SK-N-SH (cell line): ENCODE results near the gene APBA2. TPM values are rescaled to one million over a fixed set of nuclear protein-coding genes. Genes with fewer than 3 reads are reported as not detected.

Source experiments
- CTCF ChIA-PET: fragments of 300-600, 350-600 bp; formaldehyde crosslinking; extraction: SDS; loops from one replicate; lab custom pipeline; 2021; lab: Yijun Ruan, JAX
- POLR2A ChIA-PET: fragments of 350-600 bp; sonication (Branson Sonifier 250); formaldehyde crosslinking; extraction: SDS; loops from one replicate; lab custom pipeline; 2020; ENCODE audit warnings: antibody characterized with exemption, inconsistent platforms; lab: Yijun Ruan, JAX
- DNase-seq: peaks from one replicate; pipeline ENCODE4 v3.0.0; 2012
- H2AFZ ChIP-seq: fragments of 200-600 bp; sonication (generic); 2 replicates; pipeline ENCODE4 v1.8.1; 2016; ENCODE audit warnings: antibody characterized with exemption, mild to moderate bottlenecking, low read depth
- H3F3A ChIP-seq: fragments of 200-600 bp; sonication (generic); replicated peaks from 2 replicates; pipeline ENCODE3; 2016; ENCODE audit warnings: antibody characterized with exemption, mild to moderate bottlenecking; ENCODE audit not compliant: insufficient read depth
- H3K27ac ChIP-seq, 2 experiments: fragments of 200-500 bp in 1 of 2; fragments of 200-600 bp in 1 of 2; sonication (Bioruptor generic) in 1 of 2; sonication (generic), shearing (Covaris generic) in 1 of 2; 2 replicates each; pipeline versions ENCODE4 v1.5.1 to v1.6.1; 2014 to 2016; ENCODE audit warnings: low read depth in 2 of 2, inconsistent platforms in 1 of 2, low read length in 1 of 2, mild to moderate bottlenecking in 1 of 2, mixed read lengths in 1 of 2
- H3K27me3 ChIP-seq: fragments of 200-600 bp; sonication (generic), shearing (Covaris generic); 2 replicates; pipeline ENCODE4 v1.6.1; 2016; ENCODE audit warnings: mixed run types; ENCODE audit not compliant: insufficient read depth
- H3K36me3 ChIP-seq, 2 experiments: fragments of 200-500 bp in 1 of 2; fragments of 200-600 bp in 1 of 2; sonication (Bioruptor generic) in 1 of 2; sonication (generic) in 1 of 2; replicated peaks in 1 of 2; 2 replicates each; pipeline versions ENCODE3 to v1.5.1; 2014 to 2016; ENCODE audit warnings: low read length in 1 of 2, mild to moderate bottlenecking in 1 of 2; ENCODE audit not compliant: insufficient read depth in 2 of 2, control insufficient read depth in 1 of 2
- H3K4me1 ChIP-seq, 2 experiments: fragments of 200-500 bp in 1 of 2; fragments of 200-600 bp in 1 of 2; sonication (Bioruptor generic) in 1 of 2; sonication (generic), shearing (Covaris generic) in 1 of 2; 2 replicates each; pipeline versions ENCODE4 v1.5.1 to v1.6.1; 2014 to 2016; ENCODE audit warnings: low read depth in 1 of 2, low read length in 1 of 2, mixed run types in 1 of 2; ENCODE audit not compliant: insufficient read depth in 2 of 2, control insufficient read depth in 1 of 2
- H3K4me2 ChIP-seq: fragments of 200-600 bp; sonication (generic), shearing (Covaris generic); 2 replicates; pipeline ENCODE4 v1.6.1; 2017; ENCODE audit warnings: mixed run types
- H3K4me3 ChIP-seq, 2 experiments: fragments of 200-500 bp in 1 of 2; fragments of 200-600 bp in 1 of 2; sonication (Bioruptor generic) in 1 of 2; sonication (generic), shearing (Covaris generic) in 1 of 2; 2 replicates each; pipeline versions ENCODE4 v1.5.1 to v1.8.1; 2014 to 2016; ENCODE audit warnings: low read depth in 2 of 2, inconsistent platforms in 1 of 2, low read length in 1 of 2, mild to moderate bottlenecking in 1 of 2, mixed read lengths in 1 of 2, moderate library complexity in 1 of 2
- H3K79me2 ChIP-seq: fragments of 200-600 bp; sonication (generic); 2 replicates; pipeline ENCODE4 v1.8.1; 2017; ENCODE audit warnings: mild to moderate bottlenecking; ENCODE audit not compliant: insufficient read depth
- H3K9ac ChIP-seq: fragments of 200-600 bp; sonication (generic); 2 replicates; pipeline ENCODE4 v1.6.1; 2017; ENCODE audit warnings: mixed run types
- H3K9me2 ChIP-seq: fragments of 200-600 bp; sonication (generic); 2 replicates; pipeline ENCODE4 v1.6.1; 2017; ENCODE audit warnings: mixed run types
- H3K9me3 ChIP-seq: fragments of 200-600 bp; sonication (generic); 2 replicates; pipeline ENCODE4 v1.6.1; 2017; ENCODE audit warnings: mixed run types, mild to moderate bottlenecking, moderate library complexity
- H4K20me1 ChIP-seq: fragments of 200-600 bp; sonication (generic); 2 replicates; pipeline ENCODE4 v1.6.1; 2017; ENCODE audit warnings: mild to moderate bottlenecking, mixed run types; ENCODE audit not compliant: insufficient read depth
- EZH2phosphoT487 ChIP-seq: fragments of 200-600 bp; sonication (generic); IDR thresholded peaks from 2 replicates; pipeline ENCODE4 v1.6.1; 2017; ENCODE audit warnings: low read depth, mixed run types, mild to moderate bottlenecking, antibody characterized with exemption, moderate library complexity, borderline replicate concordance
- FOSL2 ChIP-seq: IDR thresholded peaks from 2 replicates; pipeline ENCODE4 v1.4.0; 2012; ENCODE audit warnings: low read depth, mild to moderate bottlenecking, moderate library complexity, borderline replicate concordance
- MEF2A ChIP-seq: IDR thresholded peaks from 2 replicates; pipeline ENCODE4 v1.4.0; 2012; ENCODE audit warnings: low read depth, borderline replicate concordance
- NFIC ChIP-seq: IDR thresholded peaks from 2 replicates; pipeline ENCODE4 v1.4.0; 2012; ENCODE audit warnings: borderline replicate concordance
- RFX5 ChIP-seq: IDR thresholded peaks from 2 replicates; pipeline ENCODE4 v1.6.1; 2012; ENCODE audit warnings: mild to moderate bottlenecking, improper control_type of control experiment, low read length
- SIN3A ChIP-seq: IDR thresholded peaks from 2 replicates; pipeline ENCODE4 v1.6.1; 2012; ENCODE audit warnings: low read depth, mild to moderate bottlenecking, low read length, moderate library complexity, borderline replicate concordance
- TAF1 ChIP-seq: IDR thresholded peaks from 2 replicates; pipeline ENCODE4 v1.6.1; 2012; ENCODE audit warnings: low read depth, mild to moderate bottlenecking, low read length, moderate library complexity, borderline replicate concordance
- TCF12 ChIP-seq: IDR thresholded peaks from 2 replicates; pipeline ENCODE4 v1.4.0; 2012
- TEAD4 ChIP-seq: IDR thresholded peaks from 2 replicates; pipeline ENCODE4 v1.4.0; 2012; ENCODE audit warnings: mild to moderate bottlenecking, borderline replicate concordance; ENCODE audit not compliant: insufficient read depth
- WGBS: methylation state at CpG from one replicate; pipeline ENCODE4 v1.1.6; 2017; ENCODE audit warnings: low lambda C conversion rate; 5-methylcytosine and 5-hydroxymethylcytosine counted together
- polyA plus RNA-seq, 3 experiments: library from polyadenylated mRNA; depleted of rRNA; stranded (reverse); fragments of >200 nt; gene quantifications; 2 replicates each; pipeline ENCODE4 v1.2.3, GENCODE V29; 2012
- TF ChIP-seq, protein P1 (sequence below): IDR thresholded peaks from 2 replicates; pipeline ENCODE4; 2012
- TF ChIP-seq, protein P2 (sequence below): IDR thresholded peaks from 2 replicates; pipeline ENCODE4 v1.4.0; 2012; ENCODE audit warnings: low read depth, borderline replicate concordance
- TF ChIP-seq, protein P3 (sequence below): fragments of 150-350 bp; IDR thresholded peaks from 2 replicates; pipeline ENCODE4 v1.6.1; 2016; ENCODE audit warnings: mild to moderate bottlenecking, low read depth, low read length
- TF ChIP-seq, protein P4 (sequence below): IDR thresholded peaks from 2 replicates; pipeline ENCODE4 v1.4.0; 2012; ENCODE audit warnings: low read depth, borderline replicate concordance

The APBA2 gene
- polyA plus RNA-seq, 1 of the 3 experiments (the other 2 are of a cell fraction): 12.7 TPM

DNA sequence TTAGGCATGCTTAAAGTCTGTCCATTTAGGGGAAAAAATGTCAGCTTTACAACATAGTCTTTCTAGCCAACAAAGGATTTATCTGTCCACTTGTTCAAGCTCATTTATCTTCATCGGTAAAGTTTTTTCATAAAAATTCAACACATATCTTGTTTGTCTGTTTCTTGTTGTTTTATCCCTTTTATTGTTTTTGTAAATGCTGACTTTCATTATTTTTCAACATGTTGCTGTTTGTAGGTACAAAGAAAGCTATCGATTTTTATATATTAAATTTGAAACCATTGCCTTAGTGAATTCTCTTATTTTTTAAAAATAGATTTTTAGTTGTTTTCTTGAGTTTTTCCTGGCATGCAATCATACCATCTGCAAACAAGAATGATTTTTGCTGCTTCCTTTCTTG is 198.1 kb downstream of the APBA2 start:
- Histone ChIP-seq H3K4me2 (no peak overlapping the region), H3K9me2 (no peaks in the 10 kb centered on the region), H3K4me3 (no peak overlapping the region), H2AFZ (no peak overlapping the region), H3K9ac (no peak overlapping the region), H3K4me1 (peaks cover 0 to 4% of the 10 kb centered on the region in 2 experiments; a peak in 1 of 4 replicates), H4K20me1 (no peaks in the 10 kb centered on the region), H3K27ac (no peak overlapping the region), H3K79me2 (no peaks in the 10 kb centered on the region), H3K9me3 (no peaks in the 10 kb centered on the region), H3F3A (no peaks in the 10 kb centered on the region), H3K27me3 (no peaks in the 10 kb centered on the region), H3K36me3 (no peaks in the 10 kb centered on the region)
- TF ChIP-seq TEAD4 (no peak), SIN3A (no peak), MEF2A (no peak), EZH2phosphoT487 (no peak)
- TF ChIP-seq, protein P1, sequence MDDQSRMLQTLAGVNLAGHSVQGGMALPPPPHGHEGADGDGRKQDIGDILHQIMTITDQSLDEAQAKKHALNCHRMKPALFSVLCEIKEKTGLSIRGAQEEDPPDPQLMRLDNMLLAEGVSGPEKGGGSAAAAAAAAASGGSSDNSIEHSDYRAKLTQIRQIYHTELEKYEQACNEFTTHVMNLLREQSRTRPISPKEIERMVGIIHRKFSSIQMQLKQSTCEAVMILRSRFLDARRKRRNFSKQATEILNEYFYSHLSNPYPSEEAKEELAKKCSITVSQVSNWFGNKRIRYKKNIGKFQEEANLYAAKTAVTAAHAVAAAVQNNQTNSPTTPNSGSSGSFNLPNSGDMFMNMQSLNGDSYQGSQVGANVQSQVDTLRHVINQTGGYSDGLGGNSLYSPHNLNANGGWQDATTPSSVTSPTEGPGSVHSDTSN: no peak
- DNase-seq: no peak
- POLR2A ChIA-PET: no interaction called here
- CTCF ChIA-PET: interaction anchor here (1.0 to 3.7 kb wide), 3 partner anchors 8 to 208 kb away, joined by 3 to 16 read pairs (median 3); no protein-coding TSS in a partner anchor
- WGBS: 71% methylated on average over 2 of the region's 2 CpGs

DNA sequence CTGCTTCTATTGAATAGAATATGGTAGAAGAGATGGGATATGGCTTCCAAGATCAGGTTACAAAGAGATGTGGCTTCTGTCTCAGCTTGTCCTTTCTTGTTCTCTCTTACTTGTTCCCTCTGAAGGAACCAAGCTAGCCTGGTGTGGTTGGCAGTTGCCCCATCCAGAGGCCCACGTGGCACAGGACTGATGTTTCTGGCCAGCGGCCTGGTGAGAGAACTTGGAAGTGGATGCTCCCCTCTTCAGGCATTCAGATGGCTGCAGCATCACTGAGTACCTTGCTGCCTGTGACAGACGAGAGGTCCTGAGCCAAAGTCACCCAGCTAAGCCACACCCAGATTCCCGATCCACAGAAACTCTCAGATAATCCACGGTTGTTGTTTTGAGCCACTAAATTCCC is 200.2 kb downstream of the APBA2 start:
- no peaks in the 10 kb centered on the region for H3K36me3 ChIP-seq
- ChIA-PET POLR2A (no interaction called here), CTCF (interaction anchor here (0.8 to 1.2 kb wide), 2 partner anchors 16 to 111 kb away, joined by 3 read pairs; no protein-coding TSS in a partner anchor)
- no peak overlapping the region for H2AFZ ChIP-seq
- H4K20me1 ChIP-seq: no peaks in the 10 kb centered on the region
- no peaks in the 10 kb centered on the region for H3K9me2 ChIP-seq
- H3K4me1 ChIP-seq: no peaks in the 10 kb centered on the region; a peak in 1 of 4 replicates
- no peaks in the 10 kb centered on the region for H3K27me3 ChIP-seq
- TF ChIP-seq, protein P2, sequence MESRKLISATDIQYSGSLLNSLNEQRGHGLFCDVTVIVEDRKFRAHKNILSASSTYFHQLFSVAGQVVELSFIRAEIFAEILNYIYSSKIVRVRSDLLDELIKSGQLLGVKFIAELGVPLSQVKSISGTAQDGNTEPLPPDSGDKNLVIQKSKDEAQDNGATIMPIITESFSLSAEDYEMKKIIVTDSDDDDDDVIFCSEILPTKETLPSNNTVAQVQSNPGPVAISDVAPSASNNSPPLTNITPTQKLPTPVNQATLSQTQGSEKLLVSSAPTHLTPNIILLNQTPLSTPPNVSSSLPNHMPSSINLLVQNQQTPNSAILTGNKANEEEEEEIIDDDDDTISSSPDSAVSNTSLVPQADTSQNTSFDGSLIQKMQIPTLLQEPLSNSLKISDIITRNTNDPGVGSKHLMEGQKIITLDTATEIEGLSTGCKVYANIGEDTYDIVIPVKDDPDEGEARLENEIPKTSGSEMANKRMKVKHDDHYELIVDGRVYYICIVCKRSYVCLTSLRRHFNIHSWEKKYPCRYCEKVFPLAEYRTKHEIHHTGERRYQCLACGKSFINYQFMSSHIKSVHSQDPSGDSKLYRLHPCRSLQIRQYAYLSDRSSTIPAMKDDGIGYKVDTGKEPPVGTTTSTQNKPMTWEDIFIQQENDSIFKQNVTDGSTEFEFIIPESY: no peak
- H3K4me2 ChIP-seq: no peak overlapping the region
- DNase-seq: no peak
- H3K9ac ChIP-seq: no peak overlapping the region
- H3F3A ChIP-seq: no peaks in the 10 kb centered on the region
- H3K9me3 ChIP-seq: no peaks in the 10 kb centered on the region
- no peak overlapping the region for H3K27ac ChIP-seq
- H3K79me2 ChIP-seq: no peaks in the 10 kb centered on the region
- 72% methylated on average over 5 of the region's 5 CpGs for WGBS
- H3K4me3 ChIP-seq: no peak overlapping the region

DNA sequence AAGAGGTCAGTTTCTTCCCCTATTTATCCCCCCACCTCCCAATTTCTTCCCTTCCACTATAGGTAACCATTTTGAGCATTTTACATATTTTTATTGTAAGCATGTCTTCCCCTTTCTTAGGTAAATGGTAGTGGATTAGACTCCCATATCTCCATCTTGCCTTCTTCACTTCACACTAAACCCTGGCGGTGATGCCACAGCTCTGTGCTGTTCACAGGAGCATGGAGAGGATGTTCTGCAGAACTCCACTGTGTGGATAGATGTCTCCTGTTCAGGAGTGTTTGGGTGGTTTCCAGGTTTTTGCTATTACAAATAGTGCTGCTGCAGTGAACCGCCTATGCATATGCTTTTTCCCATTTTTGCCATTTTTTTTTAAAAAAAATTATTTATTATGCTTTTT is 201.1 kb downstream of the APBA2 start:
- Histone ChIP-seq H3K4me2 (no peak overlapping the region), H3K4me1 (no peaks in the 10 kb centered on the region; a peak in 1 of 4 replicates), H3K27me3 (no peaks in the 10 kb centered on the region), H3K9ac (no peak overlapping the region), H3K79me2 (no peaks in the 10 kb centered on the region), H3K27ac (no peak overlapping the region), H2AFZ (no peak overlapping the region), H3K9me3 (no peaks in the 10 kb centered on the region), H3K9me2 (no peaks in the 10 kb centered on the region), H4K20me1 (no peaks in the 10 kb centered on the region), H3K36me3 (no peaks in the 10 kb centered on the region), H3F3A (no peaks in the 10 kb centered on the region), H3K4me3 (no peak overlapping the region)
- WGBS: 74% methylated on average over 2 of the region's 2 CpGs
- ChIA-PET POLR2A (no interaction called here), CTCF (no interaction called here)
- no peak for DNase-seq
- TF ChIP-seq NFIC (no peak), FOSL2 (no peak), TAF1 (no peak), MEF2A (no peak), TCF12 (no peak), RFX5 (no peak)
- TF ChIP-seq, protein P3, sequence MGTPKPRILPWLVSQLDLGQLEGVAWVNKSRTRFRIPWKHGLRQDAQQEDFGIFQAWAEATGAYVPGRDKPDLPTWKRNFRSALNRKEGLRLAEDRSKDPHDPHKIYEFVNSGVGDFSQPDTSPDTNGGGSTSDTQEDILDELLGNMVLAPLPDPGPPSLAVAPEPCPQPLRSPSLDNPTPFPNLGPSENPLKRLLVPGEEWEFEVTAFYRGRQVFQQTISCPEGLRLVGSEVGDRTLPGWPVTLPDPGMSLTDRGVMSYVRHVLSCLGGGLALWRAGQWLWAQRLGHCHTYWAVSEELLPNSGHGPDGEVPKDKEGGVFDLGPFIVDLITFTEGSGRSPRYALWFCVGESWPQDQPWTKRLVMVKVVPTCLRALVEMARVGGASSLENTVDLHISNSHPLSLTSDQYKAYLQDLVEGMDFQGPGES: no peak
- TF ChIP-seq, protein P4, sequence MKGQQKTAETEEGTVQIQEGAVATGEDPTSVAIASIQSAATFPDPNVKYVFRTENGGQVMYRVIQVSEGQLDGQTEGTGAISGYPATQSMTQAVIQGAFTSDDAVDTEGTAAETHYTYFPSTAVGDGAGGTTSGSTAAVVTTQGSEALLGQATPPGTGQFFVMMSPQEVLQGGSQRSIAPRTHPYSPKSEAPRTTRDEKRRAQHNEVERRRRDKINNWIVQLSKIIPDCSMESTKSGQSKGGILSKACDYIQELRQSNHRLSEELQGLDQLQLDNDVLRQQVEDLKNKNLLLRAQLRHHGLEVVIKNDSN: no peak
- TF ChIP-seq, protein P2: no peak
